Caki2 (cell line): ENCODE results near the gene INPP4A. TPM values are rescaled to one million over a fixed set of nuclear protein-coding genes. Genes with fewer than 3 reads are reported as not detected.
A peak's percentile ranks its signal among the peaks of the same experiment; 100 is the strongest.

Experiments
- DNase-seq: peaks from one replicate; pipeline ENCODE4 v3.0.0-alpha.2; 2015; ENCODE audit warnings: low read depth
- in situ Hi-C: cut with HindIII; loops from 2 replicates; pipeline ENCODE4 v1.10.0; 2016; ENCODE audit warnings: low sequenced_read_pairs, low pct_unique_long_range_greater_than_20kb, mixed read lengths
- total RNA-seq: library from RNA; depleted of rRNA; stranded (reverse); fragments of >200 nt; shearing (Covaris generic); gene quantifications from 2 replicates; pipeline ENCODE4 v1.2.3, GENCODE V29; 2014; ENCODE audit warnings: low replicate concordance; rRNA removed

INPP4A gene
- total RNA-seq, 1 experiment from 2014 or later = 19.0 TPM

DNA sequence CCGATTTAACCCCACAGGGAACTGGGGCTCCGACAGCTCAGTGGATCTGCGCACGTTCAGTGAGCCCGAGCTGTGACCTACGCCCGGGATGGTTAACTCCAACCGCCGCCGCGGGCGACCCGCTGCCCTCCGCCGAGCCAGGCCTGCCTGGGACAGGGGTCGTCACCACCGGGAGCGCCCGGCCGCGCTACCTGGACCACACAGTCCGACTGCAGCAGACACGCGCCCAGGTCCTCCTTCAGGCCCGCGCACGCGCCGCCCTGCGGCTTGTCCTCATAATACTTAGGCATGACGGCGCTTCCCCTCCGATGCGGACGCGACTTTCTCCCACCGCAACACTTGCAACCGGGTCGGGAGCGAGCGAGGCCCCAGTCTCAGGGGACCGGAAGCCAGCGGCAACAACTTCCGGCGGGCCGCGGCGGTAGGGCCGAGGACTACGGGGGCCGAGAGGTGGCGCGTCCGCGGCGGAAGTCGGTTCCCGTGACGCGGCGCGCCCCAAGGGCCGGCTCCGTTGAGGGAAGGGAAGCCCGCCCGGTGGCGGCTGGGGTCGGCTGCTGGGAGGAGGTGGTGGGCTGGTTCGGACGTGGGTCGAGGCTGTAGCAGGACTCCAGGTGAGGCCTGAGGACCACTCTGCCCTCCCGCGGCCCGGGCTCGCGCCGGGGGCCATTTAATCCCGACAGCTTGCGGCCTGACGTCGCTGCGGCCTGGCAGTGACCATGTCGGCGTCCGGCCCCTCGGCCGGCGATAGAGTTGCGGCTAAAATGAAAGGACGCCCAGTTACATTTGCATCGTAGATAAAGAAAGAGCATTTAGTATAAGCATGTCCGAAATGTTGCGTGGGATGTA, 163.7 kb downstream of the INPP4A start, which contains the start of the genes COA5 and UNC50:
COA5 (minus strand) TSS at position 397 of the 846 bp plus-strand sequence; CDS start at position 290, 107 bp downstream.
UNC50 (plus strand) TSS at position 474 of the 846 bp plus-strand sequence. CDS start 1,171 bp downstream, outside the sequence.
- in situ Hi-C loops = loop anchor here (25.0 kb wide), 1 partner anchor 454 kb away; no protein-coding TSS in a partner anchor

DNA sequence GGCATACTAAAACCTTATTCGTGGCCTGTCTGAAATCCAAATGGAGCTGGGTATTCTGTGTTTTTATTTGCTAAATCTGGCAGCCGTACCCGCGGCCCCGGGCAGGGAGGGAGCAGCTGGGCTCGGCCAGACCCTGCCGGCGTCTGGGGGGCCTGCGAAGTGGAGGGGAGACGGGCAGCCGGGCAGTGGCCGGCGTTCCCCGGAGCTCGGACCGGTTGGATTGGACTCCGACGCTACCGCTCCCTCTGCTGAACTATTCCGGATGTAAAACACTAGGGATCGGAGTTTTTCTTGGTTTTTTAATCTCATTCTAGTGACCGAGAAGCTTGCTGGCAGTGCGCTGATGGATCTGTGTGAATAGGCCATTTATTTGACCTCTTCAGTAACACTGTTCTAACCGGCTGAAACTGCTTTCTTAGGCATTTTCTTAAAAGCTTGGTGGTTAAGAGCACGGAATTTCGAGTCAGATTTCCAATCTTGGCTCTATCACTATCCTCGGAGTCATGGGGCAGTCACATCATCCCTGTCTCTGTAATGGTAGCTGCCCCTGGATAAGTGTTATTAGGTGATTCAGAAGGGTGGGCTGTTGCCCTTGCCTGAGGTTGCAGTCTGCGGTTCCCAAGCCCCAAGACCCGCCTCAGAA, 164.4 kb downstream of the INPP4A start:
- in situ Hi-C loops = loop anchor here (25.0 kb wide), 1 partner anchor 453 kb away; no protein-coding TSS in a partner anchor

More for the DNA sequence above, 163.7 kb downstream of the INPP4A start, which contains the start of the genes COA5 and UNC50:
- DNase-seq = peak; percentile 89

GRCh38 chr2:98614024-98614739, 169.5 kb downstream of the INPP4A start:
- no peak for DNase-seq
- in situ Hi-C loops = loop anchor here (25.0 kb wide), 1 partner anchor 448 kb away; no protein-coding TSS in a partner anchor

More for the DNA sequence above, 164.4 kb downstream of the INPP4A start:
- no peak for DNase-seq

GRCh38 chr2:98615481-98615880, 170.8 kb downstream of the INPP4A start:
- DNase-seq = no peak
- in situ Hi-C loops = loop anchor here (25.0 kb wide), 1 partner anchor 447 kb away; no protein-coding TSS in a partner anchor

- in situ Hi-C loops = loop anchor here (25.0 kb wide), 1 partner anchor 445 kb away; no protein-coding TSS in a partner anchor
- no peak for DNase-seq
Measured at GRCh38 chr2:98617149-98617548, 172.5 kb downstream of the INPP4A start.

- DNase-seq = no peak
- in situ Hi-C loops = loop anchor here (25.0 kb wide), 1 partner anchor 439 kb away; no protein-coding TSS in a partner anchor
Measured at GRCh38 chr2:98623657-98624056, 179.0 kb downstream of the INPP4A start.

GRCh38 chr2:98632351-98632750, 187.7 kb downstream of the INPP4A start:
- in situ Hi-C loops = no loop called here
- no peak for DNase-seq

DNA sequence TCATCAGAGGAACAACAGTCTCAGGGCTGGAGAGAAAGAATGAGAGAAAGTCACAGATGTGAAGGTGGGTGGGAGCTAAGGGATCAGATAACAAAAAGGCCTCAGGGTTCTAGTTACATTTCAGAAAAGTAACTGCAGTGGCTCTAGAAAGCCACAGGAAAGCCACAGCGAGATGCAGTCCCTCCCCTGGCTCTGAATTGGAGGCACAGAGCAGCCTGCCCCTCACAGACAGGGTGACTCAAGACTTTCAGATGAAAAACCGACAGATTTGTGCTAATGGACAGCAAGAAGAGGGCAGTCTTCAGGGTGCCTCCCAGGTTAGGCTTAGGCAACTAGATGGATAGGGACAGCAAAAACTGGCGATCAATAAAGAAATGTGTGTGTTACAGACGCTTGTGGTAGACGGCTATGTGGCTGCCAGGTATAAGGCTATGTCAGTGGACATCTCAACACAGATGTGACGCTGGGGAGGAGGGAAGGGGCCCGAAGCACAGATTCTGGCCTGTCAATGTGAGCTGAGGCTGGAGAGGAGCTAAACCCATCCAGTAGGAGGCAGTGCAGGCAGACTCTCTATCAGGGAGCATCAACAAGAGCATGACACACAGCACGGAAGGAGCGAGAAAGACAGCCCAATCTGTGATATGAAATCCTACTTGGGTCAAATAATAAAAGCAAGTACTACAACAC, 189.9 kb downstream of the INPP4A start:
- DNase-seq = no peak
- in situ Hi-C loops = no loop called here

DNA sequence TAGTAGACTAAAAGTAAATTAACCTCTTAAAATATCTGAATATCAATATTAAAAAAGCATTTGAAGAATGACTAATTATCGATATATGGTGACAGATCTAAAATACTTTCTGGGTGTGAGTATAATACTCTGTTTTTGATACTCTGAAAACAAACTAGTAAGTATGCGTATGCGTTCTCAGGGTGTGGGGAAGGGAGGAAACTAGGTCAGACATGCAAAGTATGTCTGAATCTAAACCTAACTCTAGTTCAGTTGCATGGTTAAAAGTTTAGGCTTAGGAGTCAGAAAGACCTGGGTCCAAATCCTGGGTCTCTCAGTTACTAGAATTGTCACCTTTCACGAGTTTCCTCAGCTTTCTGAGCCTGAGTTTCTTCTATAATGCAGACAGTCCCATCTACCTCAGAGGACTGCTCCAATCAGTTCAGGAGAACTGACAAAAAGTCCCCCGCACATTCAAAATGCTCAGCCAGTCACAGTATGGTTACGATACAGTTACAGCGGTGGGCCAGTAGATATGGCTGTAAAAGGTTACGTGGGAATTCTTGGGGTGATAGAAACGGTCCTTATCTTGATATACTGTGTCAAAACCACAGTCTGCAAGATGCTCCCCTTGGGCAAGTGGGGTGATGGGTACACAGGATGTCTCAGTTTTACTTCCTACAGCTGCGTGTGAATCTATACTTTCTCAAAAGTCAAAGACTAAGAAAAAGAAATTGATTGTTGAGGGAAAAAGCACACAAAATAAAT, 192.9 kb downstream of the INPP4A start:
- DNase-seq = no peak
- in situ Hi-C loops = no loop called here

GRCh38 chr2:98643496-98644100, 198.9 kb downstream of the INPP4A start:
- DNase-seq = no peak
- in situ Hi-C loops = no loop called here

Other genes with a start within 250 kb of the INPP4A start
- not detected in 2 replicates for gene CNGA3, start 98.4 kb upstream of the INPP4A start, total RNA-seq
- gene COA5, start 163.7 kb downstream of the INPP4A start, total RNA-seq = 20.5 and 68.5 TPM in 2 replicates
- gene UNC50, start 163.7 kb downstream of the INPP4A start, total RNA-seq = 44.9 and 76.3 TPM in 2 replicates